ENCODE data around the gene NECTIN1. TPM values are rescaled to one million over a fixed set of nuclear protein-coding genes. Genes with fewer than 3 reads are reported as not detected.

The NECTIN1 gene
- total and polyA plus RNA-seq, 2 of the 4 experiments (the other 2 are of a cell fraction), result 2.3 to 4.2 TPM

DNA sequence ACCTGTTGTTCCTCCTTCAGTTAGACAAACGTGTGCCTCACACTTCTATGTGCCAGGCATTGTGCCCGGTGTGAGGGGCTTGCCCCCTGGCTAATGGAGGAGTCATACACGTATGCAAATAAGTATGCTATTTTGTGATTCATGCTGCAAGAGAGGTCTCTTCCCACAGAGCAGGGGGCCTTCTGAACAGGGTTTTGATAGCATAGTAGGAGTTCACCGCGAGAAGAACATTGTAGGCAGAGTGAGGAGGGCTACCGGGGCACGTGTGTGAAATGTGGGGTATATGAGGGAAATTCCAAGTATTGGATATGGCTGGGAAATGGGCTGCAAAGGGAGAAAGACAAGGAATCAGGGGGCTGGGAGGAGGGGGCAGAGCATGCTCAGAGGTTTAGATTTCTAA, 84.5 kb downstream of the NECTIN1 start:
- H3K56ac ChIP-seq (ENCODE audit: extremely low read depth, insufficient read depth, low read length), result no peak overlapping the region
- H3K4ac ChIP-seq (ENCODE audit: low read depth, low read length), result no peak overlapping the region
- no peak overlapping the region for H2AK9ac ChIP-seq (replicated peaks; ENCODE audit: low read depth, low read length, poor library complexity)
- TF ChIP-seq RAD21 (IDR thresholded peaks at IDR 0.05; ENCODE audit: low read length) (no peak), CEBPB (IDR thresholded peaks at IDR 0.05; ENCODE audit: low read depth, low read length) (no peak), MXI1 (IDR thresholded peaks at IDR 0.05; ENCODE audit: borderline replicate concordance, low read depth, low read length) (no peak), NFE2L2 (IDR thresholded peaks at IDR 0.05; ENCODE audit: low read depth, low read length) (no peak), MAZ (IDR thresholded peaks at IDR 0.05; ENCODE audit: borderline replicate concordance, low read depth, low read length) (no peak), MAFK (IDR thresholded peaks at IDR 0.05; ENCODE audit: low read depth, low read length) (no peak), BHLHE40 (IDR thresholded peaks at IDR 0.05; ENCODE audit: low read depth, low read length) (no peak)
- TF ChIP-seq, protein P1, sequence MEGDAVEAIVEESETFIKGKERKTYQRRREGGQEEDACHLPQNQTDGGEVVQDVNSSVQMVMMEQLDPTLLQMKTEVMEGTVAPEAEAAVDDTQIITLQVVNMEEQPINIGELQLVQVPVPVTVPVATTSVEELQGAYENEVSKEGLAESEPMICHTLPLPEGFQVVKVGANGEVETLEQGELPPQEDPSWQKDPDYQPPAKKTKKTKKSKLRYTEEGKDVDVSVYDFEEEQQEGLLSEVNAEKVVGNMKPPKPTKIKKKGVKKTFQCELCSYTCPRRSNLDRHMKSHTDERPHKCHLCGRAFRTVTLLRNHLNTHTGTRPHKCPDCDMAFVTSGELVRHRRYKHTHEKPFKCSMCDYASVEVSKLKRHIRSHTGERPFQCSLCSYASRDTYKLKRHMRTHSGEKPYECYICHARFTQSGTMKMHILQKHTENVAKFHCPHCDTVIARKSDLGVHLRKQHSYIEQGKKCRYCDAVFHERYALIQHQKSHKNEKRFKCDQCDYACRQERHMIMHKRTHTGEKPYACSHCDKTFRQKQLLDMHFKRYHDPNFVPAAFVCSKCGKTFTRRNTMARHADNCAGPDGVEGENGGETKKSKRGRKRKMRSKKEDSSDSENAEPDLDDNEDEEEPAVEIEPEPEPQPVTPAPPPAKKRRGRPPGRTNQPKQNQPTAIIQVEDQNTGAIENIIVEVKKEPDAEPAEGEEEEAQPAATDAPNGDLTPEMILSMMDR (conservative IDR thresholded peaks at IDR 0.05; ENCODE audit: low read depth, low read length), result no peak
- TF ChIP-seq, protein P2, sequence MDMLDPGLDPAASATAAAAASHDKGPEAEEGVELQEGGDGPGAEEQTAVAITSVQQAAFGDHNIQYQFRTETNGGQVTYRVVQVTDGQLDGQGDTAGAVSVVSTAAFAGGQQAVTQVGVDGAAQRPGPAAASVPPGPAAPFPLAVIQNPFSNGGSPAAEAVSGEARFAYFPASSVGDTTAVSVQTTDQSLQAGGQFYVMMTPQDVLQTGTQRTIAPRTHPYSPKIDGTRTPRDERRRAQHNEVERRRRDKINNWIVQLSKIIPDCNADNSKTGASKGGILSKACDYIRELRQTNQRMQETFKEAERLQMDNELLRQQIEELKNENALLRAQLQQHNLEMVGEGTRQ (IDR thresholded peaks at IDR 0.05; ENCODE audit: low read depth, low read length), result no peak
- no peak overlapping the region for H4K8ac ChIP-seq (ENCODE audit: low read depth in 2 of 2, low read length in 2 of 2)
- dilution Hi-C loops (cut with HindIII; ENCODE audit: low sequenced_read_pairs, unreplicated experiment) (no loop called here), intact Hi-C loops (cut with micrococcal nuclease) (loop anchor here (5.0 kb wide), 1 partner anchor 162 kb away; no protein-coding TSS in a partner anchor), in situ Hi-C loops (cut with MboI; ENCODE audit: low sequenced_read_pairs) (no loop called here)
- H3K9me3 ChIP-seq (ENCODE audit: control insufficient read depth, insufficient read depth, low read length), result no peaks in the 10 kb centered on the region
- no TSS peak for BruUV-seq (replicated peaks)
- no peaks in the 10 kb centered on the region for H3K79me1 ChIP-seq (ENCODE audit: low read depth in 1 of 2, low read length in 2 of 2)
- DNase-seq (no peak), ATAC-seq (ENCODE audit: low read depth) (no peak)
- no peak overlapping the region for H3K9ac ChIP-seq (ENCODE audit: low read depth, low read length)
- H2AFZ ChIP-seq (replicated peaks; ENCODE audit: low read length, poor library complexity), result no peak overlapping the region
- no peak overlapping the region for H3K4me3 ChIP-seq (ENCODE audit: insufficient read depth, low read depth, low read length)
- H3K4me2 ChIP-seq (ENCODE audit: low read depth, low read length), result no peak overlapping the region
- H4K91ac ChIP-seq (ENCODE audit: insufficient read depth, low read depth, low read length), result no peak overlapping the region
- H2BK120ac ChIP-seq (ENCODE audit: low read depth, low read length), result no peak overlapping the region
- no peaks in the 10 kb centered on the region for H3K36me3 ChIP-seq (ENCODE audit: control insufficient read depth, insufficient read depth, low read length)
- H2BK5ac ChIP-seq (ENCODE audit: low read depth, low read length, poor library complexity, severe bottlenecking), result no peak overlapping the region
- ChIA-PET POLR2A (ENCODE audit: unreplicated experiment) (no interaction called here), CTCF (interaction anchor here (0.6 kb wide), 1 partner anchor 445 kb away, joined by 3 read pairs; no protein-coding TSS in a partner anchor)
- H3K4me1 ChIP-seq (ENCODE audit: control insufficient read depth, insufficient read depth, low read length), result no peaks in the 10 kb centered on the region
- no peak overlapping the region for H4K5ac ChIP-seq (ENCODE audit: low read depth, low read length)
- H2AK5ac ChIP-seq (ENCODE audit: low read depth, low read length), result no peak overlapping the region
- 89% methylated on average over 4 of the region's 7 CpGs; no CpG with 5 or more reads in 1 of the 2 experiments for WGBS, 2 experiments (ENCODE audit: extremely low coverage in 2 of 2, insufficient read length in 1 of 2)
- no peak overlapping the region for H3K18ac ChIP-seq (ENCODE audit: low read depth, low read length)
- H3K9me1 ChIP-seq (ENCODE audit: insufficient read depth, low read length), result no peaks in the 10 kb centered on the region
- H3K27me3 ChIP-seq (ENCODE audit: control insufficient read depth, insufficient read depth, low read length), result peaks cover 32% of the 10 kb centered on the region; the same call in 1 of the 2 replicates
- H3K23ac ChIP-seq (ENCODE audit: low read depth, low read length), result no peak overlapping the region
- no peak overlapping the region for H2BK20ac ChIP-seq (ENCODE audit: low read depth, low read length)
- no peak overlapping the region for H2BK15ac ChIP-seq (ENCODE audit: low read depth, low read length)
- H4K20me1 ChIP-seq (ENCODE audit: insufficient read depth, low read length), result no peaks in the 10 kb centered on the region
- no peak overlapping the region for H3K14ac ChIP-seq (replicated peaks; ENCODE audit: low read depth, low read length)
- no peak overlapping the region for H3K27ac ChIP-seq (ENCODE audit: insufficient read depth, low read length)

Data from IMR-90 (cell line).